SH-SY5Y (cell line): Measurements from ENCODE around the gene PIGN.
A peak's percentile ranks its signal among the peaks of the same experiment; 100 is the strongest.

Experiments used
- GATA2 ChIP-seq: IDR thresholded peaks from 2 replicates; pipeline ENCODE4 v1.6.1; 2011; ENCODE audit warnings: mild to moderate bottlenecking, low read depth, low read length
- GATA3 ChIP-seq: IDR thresholded peaks from 2 replicates; pipeline ENCODE4 v1.6.1; 2011; ENCODE audit warnings: low read depth, mild to moderate bottlenecking, low read length, moderate library complexity

Gene PIGN

GRCh38 chr18:62033207-62033606 is 153.6 kb downstream of the PIGN start:
- TF ChIP-seq GATA2 (no peak), GATA3 (no peak)

GRCh38 chr18:62030091-62030985 is 156.5 kb downstream of the PIGN start:
- TF ChIP-seq GATA3: no peak
- TF ChIP-seq GATA2: peak; percentile 20; the same call in 1 of the 2 replicates

DNA sequence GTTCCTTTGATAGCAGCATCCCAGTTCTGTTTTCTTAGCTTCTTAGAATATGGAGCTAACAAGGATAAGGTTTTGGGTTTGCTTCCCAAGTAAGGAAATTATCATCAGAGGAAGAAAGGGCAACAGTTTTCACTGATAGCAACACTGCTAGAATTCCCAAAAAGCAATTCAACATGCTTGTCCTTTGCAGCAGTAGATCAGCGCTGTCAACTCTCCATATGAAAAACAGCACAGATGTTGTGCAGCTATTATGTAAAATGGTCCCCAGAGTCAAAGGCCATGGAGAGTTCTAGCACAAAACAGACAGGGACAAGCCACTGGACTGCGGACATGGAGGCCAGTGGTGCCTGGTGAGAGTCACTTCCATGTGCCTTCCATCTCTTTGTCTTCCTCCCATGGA is 158.1 kb downstream of the PIGN start:
- no peak for TF ChIP-seq GATA2
- TF ChIP-seq GATA3: no peak

GRCh38 chr18:62027914-62028520 is 158.8 kb downstream of the PIGN start:
- TF ChIP-seq GATA3: no peak
- no peak for TF ChIP-seq GATA2

DNA sequence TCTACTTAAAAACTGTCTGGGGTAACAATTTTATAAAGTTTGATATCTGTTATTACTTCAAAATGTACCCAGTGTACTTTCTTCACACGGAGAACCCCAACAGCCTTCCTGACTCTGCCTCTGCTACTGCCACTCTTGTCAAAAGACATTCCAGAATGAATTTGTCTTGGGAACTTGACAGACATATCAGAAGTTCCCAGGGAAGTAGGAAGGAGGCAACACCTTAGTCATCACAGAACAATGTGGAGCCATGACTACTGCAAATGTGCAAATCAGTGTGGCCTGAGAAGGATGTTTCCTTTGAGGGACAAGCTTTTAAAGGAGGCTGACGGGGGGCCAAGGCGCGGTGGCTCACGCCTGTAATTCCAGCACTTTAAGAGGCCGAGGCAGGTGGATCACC is 160.3 kb downstream of the PIGN start:
- TF ChIP-seq GATA3: no peak
- TF ChIP-seq GATA2: no peak

GRCh38 chr18:62024983-62025382 is 161.9 kb downstream of the PIGN start:
- TF ChIP-seq GATA3: no peak
- TF ChIP-seq GATA2: no peak

DNA sequence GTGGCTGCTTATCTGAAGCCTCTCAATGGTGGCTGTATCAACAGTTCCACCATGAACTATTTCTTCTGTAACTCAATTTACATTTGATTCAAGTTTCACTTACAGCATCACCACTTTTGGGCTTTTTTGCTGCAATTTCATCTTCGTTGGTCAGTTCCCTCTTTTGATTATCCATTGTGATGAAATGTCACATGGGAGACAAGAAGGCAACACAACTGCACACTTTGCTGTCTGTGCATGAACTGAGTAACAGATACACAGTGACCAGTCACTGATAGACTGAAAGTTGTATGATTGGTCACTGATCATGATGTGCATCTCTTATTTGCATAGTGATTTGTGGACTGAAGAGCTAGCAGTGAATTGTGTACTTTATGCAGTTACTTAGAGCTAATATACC is 163.3 kb downstream of the PIGN start:
- TF ChIP-seq GATA2 (no peak), GATA3 (no peak)

GRCh38 chr18:62018759-62019041 is 168.2 kb downstream of the PIGN start:
- no peak for TF ChIP-seq GATA3
- no peak for TF ChIP-seq GATA2

- TF ChIP-seq GATA3 (no peak), GATA2 (no peak)
These were observed 168.7 kb downstream of the PIGN start for GRCh38 chr18:62018034-62018758.

DNA sequence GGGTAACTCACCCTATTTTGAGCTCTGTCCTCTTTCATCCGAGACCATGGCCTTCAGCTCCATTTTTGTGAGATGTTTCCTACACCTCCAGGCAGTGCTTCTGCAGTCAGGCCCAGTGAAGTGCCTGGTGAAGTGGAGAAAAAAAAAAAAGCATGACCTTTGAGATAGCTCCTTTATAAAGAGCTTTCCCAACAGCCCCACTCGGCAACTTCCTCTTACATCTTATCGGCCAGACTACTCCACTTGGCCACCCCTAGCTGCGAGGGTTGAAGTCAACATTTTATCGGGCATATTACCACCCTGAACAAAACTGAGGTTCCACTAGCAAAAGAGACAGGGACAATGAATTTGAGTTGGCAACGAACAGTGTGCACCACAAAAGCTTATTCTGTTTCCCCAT is 169.2 kb downstream of the PIGN start:
- no peak for TF ChIP-seq GATA2
- TF ChIP-seq GATA3: no peak

GRCh38 chr18:62011416-62011815 is 175.4 kb downstream of the PIGN start:
- TF ChIP-seq GATA3 (no peak), GATA2 (no peak)

DNA sequence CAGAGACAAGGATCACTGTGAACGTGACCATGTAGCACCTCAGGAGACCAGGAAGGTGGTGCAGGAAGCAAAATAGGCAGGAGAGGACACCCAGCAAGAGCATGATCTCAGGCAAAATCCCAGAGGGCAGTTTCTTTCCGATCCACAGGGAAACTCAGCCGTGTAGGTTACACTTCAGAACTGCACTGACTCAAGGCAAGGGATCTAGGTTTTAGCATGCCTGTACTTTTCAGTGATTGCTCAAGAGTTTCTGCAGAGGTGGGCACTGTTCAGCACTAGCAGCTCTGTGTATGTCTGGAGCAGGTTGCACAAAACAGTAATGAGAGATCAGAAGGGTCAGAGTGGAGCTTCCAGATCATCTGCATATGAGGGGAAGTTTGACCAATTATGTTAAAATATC is 177.3 kb downstream of the PIGN start:
- TF ChIP-seq GATA3 (no peak), GATA2 (no peak)

DNA sequence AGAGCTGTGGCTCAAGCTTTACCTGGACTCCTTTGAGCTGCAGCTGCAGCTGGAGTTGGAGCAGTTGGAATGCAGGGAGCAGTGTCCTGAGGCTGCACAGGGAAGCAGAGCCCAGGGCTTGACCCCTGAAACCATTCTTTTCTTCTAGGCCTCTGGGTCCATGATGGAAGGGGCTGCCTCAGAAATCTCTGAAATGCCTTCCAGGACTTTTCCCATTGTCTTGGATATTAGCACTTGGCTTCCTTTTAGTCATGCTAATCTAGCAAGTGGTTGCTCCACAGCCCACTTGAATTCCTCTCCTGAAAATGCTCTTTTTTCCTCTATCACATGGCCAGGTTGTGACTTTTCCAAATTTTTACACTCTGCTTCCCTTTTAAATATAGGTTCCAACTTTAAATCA is 185.5 kb downstream of the PIGN start:
- TF ChIP-seq GATA2 (no peak), GATA3 (no peak)

GRCh38 chr18:61998957-61999356 is 187.9 kb downstream of the PIGN start:
- no peak for TF ChIP-seq GATA3
- TF ChIP-seq GATA2: peak; percentile 14; the same call in 1 of the 2 replicates

GRCh38 chr18:61998335-61998734 is 188.5 kb downstream of the PIGN start:
- TF ChIP-seq GATA3 (no peak), GATA2 (no peak)

DNA sequence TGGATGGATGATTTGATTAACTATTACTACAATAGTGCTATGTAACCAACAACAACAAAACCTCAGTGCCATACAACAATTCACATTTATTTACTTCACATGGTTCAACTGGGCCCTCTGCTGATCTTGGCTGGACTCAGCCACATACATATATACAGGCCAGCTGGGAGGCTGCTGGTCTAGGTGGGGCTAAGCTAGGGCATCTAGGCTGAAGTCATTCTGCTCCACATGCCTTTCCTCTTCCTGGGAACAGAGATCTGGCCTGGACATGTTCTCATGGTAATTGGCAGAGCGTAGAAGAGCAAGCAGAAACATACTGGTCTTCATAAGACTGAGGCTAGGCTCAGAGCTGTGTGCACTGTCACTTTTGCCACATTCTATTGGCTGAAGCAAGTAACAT is 191.2 kb downstream of the PIGN start:
- TF ChIP-seq GATA2: no peak
- no peak for TF ChIP-seq GATA3
